Activated CD8-positive, alpha-beta memory T cell treated with anti-CD3 and anti-CD28 coated beads, Interleukin-2, amount 50 U/mL, for 1 hour (primary cell): ENCODE data around the gene MIDN.
"Not testable (repeated sequence)": the region's sequence is repeated elsewhere in the genome, so short reads cannot be mapped to it uniquely, and the experiment has no call there.

Experiments
- DNase-seq: peaks from one replicate; pipeline ENCODE4 v3.0.0-alpha.2; 2020; ENCODE audit errors: extremely low read depth

MIDN gene

DNA sequence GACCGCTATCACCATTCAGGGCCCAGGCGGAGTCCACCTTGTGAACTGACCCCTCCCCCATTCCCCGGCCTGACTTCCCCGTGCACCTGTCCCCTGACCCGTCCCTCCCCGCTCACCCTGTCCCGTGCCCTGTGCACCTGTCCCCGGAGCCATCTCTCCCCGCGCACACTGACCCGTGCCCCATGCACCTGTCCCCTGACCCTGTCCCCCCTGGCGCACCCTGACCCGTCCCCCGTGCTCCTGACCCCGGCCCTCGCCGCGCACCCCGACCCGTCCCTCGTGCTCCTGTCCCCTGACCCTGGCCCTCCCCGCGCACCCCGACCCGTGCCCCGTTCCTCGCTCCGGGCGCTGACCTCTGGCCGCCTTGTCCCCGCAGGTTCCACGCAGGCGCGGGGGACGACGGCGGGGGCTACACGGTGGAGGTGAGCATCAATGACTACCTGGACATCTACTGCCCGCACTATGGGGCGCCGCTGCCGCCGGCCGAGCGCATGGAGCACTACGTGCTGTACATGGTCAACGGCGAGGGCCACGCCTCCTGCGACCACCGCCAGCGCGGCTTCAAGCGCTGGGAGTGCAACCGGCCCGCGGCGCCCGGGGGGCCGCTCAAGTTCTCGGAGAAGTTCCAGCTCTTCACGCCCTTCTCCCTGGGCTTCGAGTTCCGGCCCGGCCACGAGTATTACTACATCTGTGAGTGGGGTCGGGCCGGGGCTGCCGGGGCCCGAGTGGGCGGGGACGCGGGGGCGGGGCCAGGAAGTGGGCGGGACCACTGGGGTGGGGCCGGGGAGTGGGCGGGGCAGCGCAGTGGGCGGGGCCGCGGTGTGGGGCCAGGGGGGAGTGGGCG lies 47.0 kb downstream of the MIDN start:
- no peak for DNase-seq

DNA sequence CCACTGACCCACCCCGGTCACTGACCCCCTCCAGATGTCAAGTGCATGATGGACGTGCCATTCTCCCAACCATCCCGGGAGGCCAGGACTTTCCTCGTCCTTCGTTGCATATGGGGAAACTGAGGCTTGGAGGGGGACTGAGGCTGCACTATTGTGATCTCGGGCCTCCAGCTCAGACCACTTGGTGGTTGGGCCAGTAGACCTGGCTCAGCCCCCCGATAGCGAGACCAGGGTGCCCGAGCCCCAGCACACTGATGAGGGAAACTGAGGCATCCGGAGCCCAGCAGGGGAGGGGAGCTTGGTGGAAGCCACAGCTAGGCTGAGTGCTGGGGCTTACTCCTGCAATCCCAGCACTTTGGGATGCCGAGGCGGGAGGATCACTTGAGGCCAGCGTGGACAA lies 47.7 kb downstream of the MIDN start:
- no peak for DNase-seq

DNA sequence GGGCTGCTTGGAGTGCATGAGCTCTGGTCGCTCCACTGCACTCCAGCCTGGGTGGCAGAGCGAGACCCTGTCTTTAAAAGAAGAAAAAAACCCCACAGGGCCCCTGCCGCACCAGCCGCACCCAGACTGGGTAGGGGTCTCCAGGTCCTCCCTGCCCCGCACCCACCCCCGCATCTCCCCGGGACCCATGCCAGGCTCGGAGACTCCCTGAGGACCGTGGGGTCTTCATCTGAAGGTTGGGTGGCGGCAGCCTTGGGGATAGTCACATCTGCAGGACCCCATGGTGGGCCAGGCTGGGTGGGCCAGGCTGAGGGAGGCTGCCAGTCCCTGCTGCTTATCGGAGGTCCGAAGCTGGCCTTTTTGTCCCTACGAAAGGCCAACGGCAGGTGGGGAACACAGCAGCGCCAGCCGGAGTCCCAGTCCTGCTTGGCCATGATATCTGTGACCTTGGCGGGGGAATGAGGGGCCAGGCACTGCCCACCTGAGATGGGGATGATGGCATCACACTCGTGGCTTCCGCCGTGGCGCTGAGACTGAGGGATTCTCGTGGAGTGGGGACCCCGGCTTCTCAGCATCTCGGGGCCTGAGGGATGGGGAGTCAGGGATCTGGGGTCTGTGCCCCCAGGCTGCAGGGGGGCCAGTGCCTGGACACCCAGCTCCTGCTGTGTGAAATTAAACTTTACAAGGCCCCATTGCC lies 48.3 kb downstream of the MIDN start:
- no peak for DNase-seq

DNA sequence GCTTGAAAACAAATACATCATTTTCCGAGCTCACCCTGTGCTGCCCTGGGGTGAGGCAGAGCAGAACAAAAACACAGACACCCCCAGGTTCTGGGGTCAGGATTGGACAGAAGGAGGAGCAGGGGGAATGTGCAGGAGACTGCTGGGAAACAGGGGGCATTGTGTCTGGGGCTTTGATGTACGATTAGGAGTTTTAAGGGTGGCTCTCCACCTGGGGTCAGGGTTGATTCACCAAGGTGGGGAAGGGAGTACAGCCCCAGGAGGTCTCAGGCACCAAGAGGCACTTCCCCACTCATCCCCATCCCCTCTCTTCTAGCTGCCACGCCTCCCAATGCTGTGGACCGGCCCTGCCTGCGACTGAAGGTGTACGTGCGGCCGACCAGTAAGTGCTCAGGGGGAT lies 49.9 kb downstream of the MIDN start:
- DNase-seq = no peak

DNA sequence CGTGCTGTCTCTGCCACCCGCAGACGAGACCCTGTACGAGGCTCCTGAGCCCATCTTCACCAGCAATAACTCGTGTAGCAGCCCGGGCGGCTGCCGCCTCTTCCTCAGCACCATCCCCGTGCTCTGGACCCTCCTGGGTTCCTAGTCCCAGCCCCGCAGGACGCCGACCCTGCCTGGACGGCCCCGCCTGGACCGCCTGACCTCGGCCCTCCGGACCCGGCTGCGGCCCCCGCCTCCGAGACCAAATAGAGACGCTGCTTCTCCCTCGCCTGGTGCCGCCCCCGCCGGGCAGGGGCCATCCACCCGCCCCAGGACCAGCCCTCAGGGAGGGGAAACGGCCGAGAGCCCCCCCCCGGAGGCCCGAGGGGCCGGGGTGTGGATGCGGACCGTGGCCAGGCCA lies 51.4 kb downstream of the MIDN start:
- DNase-seq = no peak

DNA sequence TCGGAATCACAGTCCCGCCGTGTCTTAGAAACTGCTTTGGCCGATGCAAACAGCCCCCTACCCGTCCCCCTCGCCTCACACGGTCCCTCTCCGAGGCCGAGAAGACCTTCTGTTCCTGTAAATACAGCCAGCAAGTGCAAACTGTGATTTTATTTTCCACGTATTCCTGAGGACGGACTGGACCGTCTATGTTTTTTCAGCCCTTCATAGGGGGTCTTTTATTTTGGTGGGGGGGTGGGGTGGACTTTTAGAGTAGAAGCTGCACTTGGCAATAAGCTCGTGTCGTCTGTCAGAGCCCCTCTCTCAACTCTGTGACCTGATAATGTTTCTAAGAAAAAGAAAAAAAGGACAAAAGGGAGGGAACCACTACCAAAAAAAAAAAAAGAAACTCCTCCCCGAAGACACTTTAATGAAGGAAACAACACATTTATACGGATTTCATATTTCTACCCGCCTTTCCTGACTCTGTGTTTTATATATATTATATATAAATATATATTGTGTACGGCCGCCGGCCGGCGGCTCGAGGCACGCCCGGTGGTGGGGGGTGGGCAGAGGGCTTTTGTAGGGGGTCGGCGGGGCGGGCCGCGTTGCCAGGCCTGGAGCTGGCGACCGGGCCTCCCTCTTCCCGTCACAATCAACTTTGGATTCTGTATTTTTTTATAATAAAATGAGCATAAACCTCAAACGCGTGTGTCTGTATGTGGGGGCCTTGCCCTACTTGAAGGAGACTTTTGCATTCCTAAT lies 52.5 kb downstream of the MIDN start:
- no peak for DNase-seq

DNA sequence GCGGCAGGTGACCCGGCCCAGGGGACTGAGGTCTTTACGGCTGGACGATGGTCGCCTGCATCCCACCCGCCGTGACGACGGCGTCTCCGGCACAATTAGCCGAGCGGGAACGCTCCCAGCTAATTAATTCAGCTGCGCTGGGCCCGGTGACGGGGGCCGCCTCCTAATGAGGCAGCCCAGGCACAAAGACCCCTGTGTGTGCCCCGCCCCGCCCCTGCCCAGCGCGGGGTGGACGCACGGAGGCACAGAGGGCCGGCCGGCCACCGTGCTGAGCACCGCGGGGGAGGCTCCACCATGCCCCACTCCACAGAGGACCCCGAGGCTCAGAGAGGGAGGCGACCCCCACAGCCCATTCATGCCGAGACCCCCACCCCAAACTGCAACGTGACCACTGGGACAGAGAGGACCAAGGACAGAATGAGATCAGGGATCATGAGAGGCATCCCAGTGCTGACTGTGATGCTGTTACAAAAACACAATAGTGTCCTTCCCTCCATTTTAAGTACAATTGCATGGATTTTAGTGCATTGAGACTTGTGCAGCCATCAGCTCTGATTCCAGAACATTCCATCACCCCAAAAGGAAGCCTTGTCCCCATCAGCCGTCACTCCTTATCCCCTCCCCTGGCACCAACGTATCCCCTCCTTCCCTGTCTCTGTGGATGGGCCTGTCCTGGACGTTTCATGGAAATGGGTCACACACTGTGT lies 54.3 kb downstream of the MIDN start:
- no peak for DNase-seq

DNA sequence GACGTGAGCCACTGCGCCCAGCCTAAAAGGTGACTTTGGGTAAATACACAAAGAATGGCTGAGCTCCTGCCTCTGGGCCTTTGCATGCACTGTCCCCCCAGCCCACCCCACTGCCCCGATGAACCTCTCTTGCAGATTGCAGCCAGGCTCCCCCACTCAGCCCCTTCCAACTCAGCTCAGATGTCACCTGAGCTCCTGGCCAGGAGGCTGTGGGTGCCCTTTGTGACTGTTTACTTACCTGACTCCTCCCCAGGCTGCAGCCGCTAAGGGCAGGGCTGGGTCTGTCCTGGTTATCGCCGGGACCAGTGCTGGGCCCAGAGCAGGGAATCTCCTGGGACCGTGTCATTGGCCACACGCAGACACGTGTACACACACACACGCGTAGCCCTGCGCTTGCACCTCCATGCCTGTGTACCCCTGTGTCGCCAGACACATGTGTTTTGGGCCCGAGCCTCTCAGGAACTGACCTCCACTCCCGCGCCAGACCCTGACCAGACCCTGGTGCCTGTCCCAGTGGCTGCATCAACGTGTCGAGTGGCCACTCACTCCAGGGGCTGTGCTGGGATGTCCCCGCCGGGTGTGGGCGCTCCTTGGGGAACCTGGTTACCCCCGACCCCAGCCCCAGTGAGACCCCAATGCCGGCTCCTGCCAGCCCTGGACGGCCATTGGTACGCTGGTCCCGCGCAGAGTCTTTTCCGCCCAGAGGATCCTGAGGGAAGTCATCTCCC lies 56.0 kb downstream of the MIDN start:
- DNase-seq = no peak

DNA sequence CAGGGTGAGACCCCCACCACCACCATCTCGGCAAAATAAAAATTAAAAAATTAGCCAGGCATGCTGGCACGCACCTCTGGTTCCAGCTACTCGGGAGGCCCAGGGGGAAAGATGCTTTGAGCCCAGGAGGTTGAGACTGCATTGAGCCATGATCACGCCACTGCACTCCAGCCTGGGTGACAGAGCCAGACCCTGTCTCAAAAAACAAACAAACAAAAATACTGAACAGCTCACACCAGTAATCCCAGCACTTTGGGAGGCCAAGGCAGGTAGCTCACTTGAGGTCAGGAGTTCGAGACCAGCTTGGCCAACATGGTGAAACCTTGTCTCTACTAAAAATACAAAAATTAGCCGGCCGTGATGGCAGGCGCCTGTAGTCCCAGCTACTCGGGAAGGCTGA lies 57.0 kb downstream of the MIDN start:
- DNase-seq = not testable (repeated sequence)

DNA sequence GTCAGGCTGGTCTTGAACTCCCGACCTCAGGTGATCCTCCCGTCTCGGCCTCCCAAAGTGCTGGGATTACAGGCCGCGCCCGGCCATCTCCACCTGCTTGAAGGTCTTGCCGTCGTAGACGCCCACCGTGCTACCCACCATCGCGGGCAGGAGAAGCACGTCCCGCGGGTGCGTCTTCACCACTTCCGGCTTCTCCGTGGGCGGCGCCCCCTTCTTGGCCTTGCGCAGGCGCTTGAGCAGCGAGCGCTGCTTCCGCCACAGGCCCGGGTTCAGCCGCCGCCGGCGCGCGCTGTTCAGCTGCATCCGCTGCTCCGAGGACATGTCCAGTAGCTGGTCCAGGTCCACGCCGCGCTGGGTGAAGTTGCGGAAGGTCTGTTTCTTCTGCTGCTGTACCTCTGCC lies 58.9 kb downstream of the MIDN start:
- no peak for DNase-seq

DNA sequence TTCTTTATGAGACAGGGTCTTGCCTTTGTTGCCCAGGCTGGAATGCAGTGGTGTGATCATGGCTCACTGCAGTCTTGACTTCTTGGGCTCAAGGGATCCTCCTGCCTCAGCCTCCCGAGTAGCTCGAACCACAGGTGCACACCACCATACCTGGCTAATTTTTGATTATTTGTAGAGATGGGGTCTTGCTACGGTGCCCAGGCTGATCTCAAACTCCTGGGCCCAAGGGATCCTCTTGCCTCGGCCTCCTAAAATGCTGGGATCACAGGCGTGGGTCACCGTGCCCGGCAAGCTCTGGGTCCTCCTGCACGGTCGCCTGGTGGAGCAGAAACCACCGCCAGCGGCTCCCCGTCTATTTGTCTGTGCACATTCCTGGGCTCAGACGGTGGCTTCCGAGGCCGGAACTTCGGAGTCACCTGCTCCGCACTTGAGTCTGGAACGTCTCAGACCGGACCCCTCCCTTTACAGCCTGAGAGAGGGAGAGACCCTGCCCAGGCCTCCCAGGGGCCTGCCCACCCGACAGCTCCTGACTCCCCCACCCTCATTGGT lies 59.4 kb downstream of the MIDN start:
- DNase-seq = no peak

DNA sequence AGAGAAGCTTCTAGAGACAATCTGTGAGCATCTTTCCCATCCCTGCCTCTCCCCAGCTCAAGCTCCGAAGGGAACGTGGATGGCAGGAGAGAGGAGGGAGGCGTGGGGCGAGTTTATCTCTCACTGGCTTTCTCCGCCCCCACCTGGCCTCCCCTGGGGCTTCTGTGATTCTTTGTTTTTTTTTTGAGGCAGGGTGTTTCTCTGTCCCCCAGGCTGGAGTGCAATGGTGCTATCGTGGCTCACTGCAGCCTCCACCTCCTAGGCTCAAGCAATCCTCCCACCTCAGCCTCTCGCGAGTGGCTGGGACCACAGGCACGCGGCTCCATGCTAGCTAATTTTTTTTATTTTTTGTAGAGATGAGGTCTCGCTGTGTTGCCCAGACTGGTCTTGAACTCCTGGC lies 60.3 kb downstream of the MIDN start:
- DNase-seq = no peak
